K562 (cell line): ENCODE data around the gene KIRREL1. TPM values are rescaled to one million over a fixed set of nuclear protein-coding genes. Genes with fewer than 3 reads are reported as not detected.

Source experiments
- ATAC-seq: fragments of 200-7000 bp; cut with Tn5 transposase; 3 replicates; pipeline ENCODE4 v1.9.1; 2020; ENCODE audit warnings: moderate library complexity
- BruUV-seq: library from RNA; stranded (reverse); fragments of 400-500 nt; replicated peaks from 2 replicates; lab custom pipeline; 2021; lab: Mats Ljungman, UMichigan
- CTCF ChIA-PET: fragments of 300-600 bp; formaldehyde crosslinking; extraction: SDS; loops from one replicate; lab custom pipeline; 2021; ENCODE audit warnings: low intra/inter-chr PET ratio; lab: Yijun Ruan, JAX
- POLR2A ChIA-PET: fragments of 300-600, 350-650 bp; sonication (Branson Sonifier 250); formaldehyde crosslinking; extraction: SDS; loops from one replicate; lab custom pipeline; 2021; ENCODE audit warnings: antibody characterized with exemption, inconsistent platforms; lab: Yijun Ruan, JAX
- DNase-seq, 4 experiments: peaks; one replicate each; pipeline versions ENCODE4 v3.0.0 to v3.0.0-alpha.2; 2011 to 2018; ENCODE audit warnings: low spot score in 3 of 4, mixed read lengths in 3 of 4; ENCODE audit errors: extremely low read depth in 1 of 4
- FAIRE-seq: peaks from 2 replicates; lab custom pipeline; 2011; peaks lifted over from hg19 to GRCh38; lab: Jason Lieb, UNC
- H2AFZ ChIP-seq: 2 replicates; pipeline ENCODE4 v1.6.0; 2011; ENCODE audit warnings: low read depth, low read length, control low read depth, inconsistent platforms
- H3K27ac ChIP-seq: fragments of 200-600 bp; 3 replicates; pipeline ENCODE4 v1.8.0; 2011; ENCODE audit warnings: low read depth, mild to moderate bottlenecking, control low read depth, inconsistent platforms, low read length, moderate library complexity, mixed read lengths; ENCODE audit errors: extremely low read depth
- H3K27me3 ChIP-seq, 2 experiments: fragments of 300-600 bp in 1 of 2; 2 replicates in 1 of 2; 3 replicates in 1 of 2; pipeline versions ENCODE4 v1.6.0 to v1.8.0; 2011; ENCODE audit warnings: inconsistent platforms in 2 of 2, low read length in 2 of 2, mild to moderate bottlenecking in 1 of 2, mixed read lengths in 1 of 2, moderate library complexity in 1 of 2; ENCODE audit not compliant: control insufficient read depth in 2 of 2, insufficient read depth in 2 of 2
- H3K36me3 ChIP-seq: fragments of 300-600 bp; 3 replicates; pipeline ENCODE4 v1.8.0; 2011; ENCODE audit warnings: mild to moderate bottlenecking, low read length, inconsistent platforms; ENCODE audit not compliant: control insufficient read depth, insufficient read depth
- H3K4me1 ChIP-seq, 2 experiments: fragments of 200-600 bp in 1 of 2; replicated peaks in 1 of 2; 2 replicates in 1 of 2; 3 replicates in 1 of 2; pipeline versions ENCODE4 v1.5.1 to v1.8.0; 2011; ENCODE audit warnings: inconsistent platforms in 2 of 2, low read length in 2 of 2, mild to moderate bottlenecking in 1 of 2, mixed read lengths in 1 of 2, moderate library complexity in 1 of 2; ENCODE audit not compliant: control insufficient read depth in 2 of 2, insufficient read depth in 2 of 2
- H3K4me2 ChIP-seq: 2 replicates; pipeline ENCODE4 v1.6.1; 2011; ENCODE audit warnings: low read length, control low read depth, inconsistent platforms, mixed read lengths; ENCODE audit not compliant: insufficient read depth
- H3K4me3 ChIP-seq: fragments of 200-600 bp; sonication (generic), shearing (Covaris generic); 2 replicates; pipeline ENCODE4 v1.5.1; 2016; ENCODE audit warnings: control low read depth, inconsistent platforms
- H3K79me2 ChIP-seq: fragments of 200-600 bp; 3 replicates; pipeline ENCODE4 v1.8.0; 2011; ENCODE audit warnings: low read length, inconsistent platforms; ENCODE audit not compliant: control insufficient read depth, insufficient read depth
- H3K9ac ChIP-seq, 2 experiments: 2 replicates each; pipeline versions ENCODE4 v1.6.0 to v1.6.1; 2011; ENCODE audit warnings: low read depth in 2 of 2, low read length in 2 of 2, control low read depth in 1 of 2, inconsistent platforms in 1 of 2, mild to moderate bottlenecking in 1 of 2, mixed read lengths in 1 of 2; ENCODE audit not compliant: insufficient read depth in 1 of 2
- H3K9me1 ChIP-seq: one replicate; pipeline ENCODE4 v1.6.0; 2011; ENCODE audit warnings: inconsistent platforms, mild to moderate bottlenecking, low read length, moderate library complexity; ENCODE audit not compliant: control insufficient read depth, insufficient read depth
- H3K9me3 ChIP-seq: replicated peaks from 2 replicates; pipeline ENCODE4 v1.5.1; 2011; ENCODE audit warnings: low read depth, low read length, inconsistent platforms; ENCODE audit not compliant: control insufficient read depth, insufficient read depth
- H4K20me1 ChIP-seq: replicated peaks from 2 replicates; pipeline ENCODE4 v1.6.1; 2011; ENCODE audit warnings: low read length, inconsistent platforms, mixed read lengths; ENCODE audit not compliant: control insufficient read depth, insufficient read depth
- GABPB1 ChIP-seq: sonication (generic); formaldehyde crosslinking; IDR thresholded peaks from 2 replicates; pipeline ENCODE4 v1.8.0; 2022; ENCODE audit warnings: mild to moderate bottlenecking, missing genetic modification reagents
- RAD51 ChIP-seq: fragments of 450-650 bp; IDR thresholded peaks from 2 replicates; pipeline ENCODE4 v1.7.1; 2016; ENCODE audit warnings: low read depth, mild to moderate bottlenecking, borderline replicate concordance
- TSHZ1 ChIP-seq: fragments of 250-450 bp; sonication (Bioruptor Pico); IDR thresholded peaks from 2 replicates; pipeline ENCODE4 v1.4.0; 2020; ENCODE audit warnings: mild to moderate bottlenecking, moderate library complexity
- USF2 ChIP-seq: sonication (generic); formaldehyde crosslinking; IDR thresholded peaks from 2 replicates; pipeline ENCODE4 v1.5.0; 2020; ENCODE audit warnings: missing genetic modification reagents
- WGBS: fragments of 100-300 bp; shearing (Covaris generic); methylation state at CpG from one replicate; pipeline ENCODE4 v1.1.6; 2016; ENCODE audit warnings: low coverage, mixed read lengths; ENCODE audit not compliant: insufficient coverage; ENCODE audit errors: missing lambda C conversion rate; 5-methylcytosine and 5-hydroxymethylcytosine counted together
- in situ Hi-C: fragments of 300-500 bp; cut with MboI; formaldehyde crosslinking; loops from 4 replicates; pipeline ENCODE4 v1.15.0; 2018; ENCODE audit warnings: inconsistent platforms, mixed read lengths
- intact Hi-C: fragments of 100-400 bp; cut with micrococcal nuclease; formaldehyde crosslinking; loops from 2 replicates; pipeline ENCODE4 v1.14.2; 2022
- polyA plus RNA-seq, 8 experiments: library from polyadenylated mRNA; depleted of rRNA in 4 of 8; stranded (reverse) in 5 of 8; unstranded in 3 of 8; fragments of >200 nt; fragmentation: Nextera tagmentation in 2 of 8; fragmentation: Illumina TruSeq in 1 of 8; extraction: Ambion mirVana in 2 of 8; extraction: Trizol in 1 of 8; gene quantifications; 2 replicates each; pipeline versions ENCODE4 v1.2.1 to v1.2.3, GENCODE V29; 2011 to 2014; ENCODE audit warnings: inconsistent platforms in 1 of 8, missing spikeins in 1 of 8
- total RNA-seq, 7 experiments: library from RNA; depleted of rRNA in 6 of 7; stranded (reverse); fragments of >200 nt in 6 of 7; fragmentation: Illumina TruSeq in 2 of 7; extraction: Trizol in 2 of 7; gene quantifications; 2 replicates each; pipeline versions ENCODE4 v1.2.1 to v1.2.3, GENCODE V29; 2011 to 2021; ENCODE audit warnings: low replicate concordance in 1 of 7
- TF ChIP-seq, protein P1 (sequence below): fragments of 200-800 bp; sonication (Bioruptor generic); IDR thresholded peaks from 2 replicates; pipeline ENCODE4 v1.6.1; 2017; ENCODE audit warnings: missing genetic modification characterization, missing compliant biosample characterization
- TF ChIP-seq, protein P2 (sequence below): fragments of 450-650 bp; formaldehyde crosslinking; IDR thresholded peaks from 2 replicates; pipeline ENCODE4 v1.4.0; 2020; ENCODE audit warnings: mild to moderate bottlenecking, mixed read lengths

The KIRREL1 gene
- total and polyA plus RNA-seq, 9 of the 15 experiments (the other 6 are each of a cell fraction or from before 2014, with no cell fraction given): under 0.01 to 0.22 (median 0.03) TPM; not detected in 3

DNA sequence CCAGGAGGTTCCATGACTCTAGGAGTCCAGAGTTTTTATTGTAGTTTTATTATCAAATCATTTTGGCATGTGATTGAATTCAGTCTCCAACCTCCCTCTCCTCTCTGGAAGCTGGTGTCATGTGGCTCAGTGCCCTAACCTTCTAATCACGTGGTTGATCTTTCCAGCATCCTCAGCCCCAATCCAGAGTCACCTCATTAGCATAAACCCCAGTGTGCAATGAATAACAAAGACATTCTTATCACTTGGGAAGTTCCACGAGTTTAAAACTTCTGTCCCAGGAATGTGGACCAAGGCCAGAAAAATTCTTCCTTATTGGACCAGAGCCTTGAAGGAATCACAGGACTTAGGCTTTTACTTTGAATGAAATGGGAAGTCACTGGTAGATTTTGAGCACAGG lies 52.2 kb downstream of the KIRREL1 start:
- ChIA-PET POLR2A (interaction anchor here (0.7 to 1.0 kb wide), 2 partner anchors 13 to 33 kb away, joined by 3 read pairs; no protein-coding TSS in a partner anchor), CTCF (no interaction called here)
- H3K9me3 ChIP-seq: no peaks in the 10 kb centered on the region
- TF ChIP-seq GABPB1 (no peak), USF2 (CRISPR knock-in tag) (0 out of 2 replicates have a peak, but pooled peaks have one; percentile 19), TSHZ1 (CRISPR knock-in tag) (no peak), RAD51 (0 out of 2 replicates have a peak, but pooled peaks have one; percentile 28)
- TF ChIP-seq, protein P1, sequence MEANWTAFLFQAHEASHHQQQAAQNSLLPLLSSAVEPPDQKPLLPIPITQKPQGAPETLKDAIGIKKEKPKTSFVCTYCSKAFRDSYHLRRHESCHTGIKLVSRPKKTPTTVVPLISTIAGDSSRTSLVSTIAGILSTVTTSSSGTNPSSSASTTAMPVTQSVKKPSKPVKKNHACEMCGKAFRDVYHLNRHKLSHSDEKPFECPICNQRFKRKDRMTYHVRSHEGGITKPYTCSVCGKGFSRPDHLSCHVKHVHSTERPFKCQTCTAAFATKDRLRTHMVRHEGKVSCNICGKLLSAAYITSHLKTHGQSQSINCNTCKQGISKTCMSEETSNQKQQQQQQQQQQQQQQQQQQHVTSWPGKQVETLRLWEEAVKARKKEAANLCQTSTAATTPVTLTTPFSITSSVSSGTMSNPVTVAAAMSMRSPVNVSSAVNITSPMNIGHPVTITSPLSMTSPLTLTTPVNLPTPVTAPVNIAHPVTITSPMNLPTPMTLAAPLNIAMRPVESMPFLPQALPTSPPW: no peak
- TF ChIP-seq, protein P2, sequence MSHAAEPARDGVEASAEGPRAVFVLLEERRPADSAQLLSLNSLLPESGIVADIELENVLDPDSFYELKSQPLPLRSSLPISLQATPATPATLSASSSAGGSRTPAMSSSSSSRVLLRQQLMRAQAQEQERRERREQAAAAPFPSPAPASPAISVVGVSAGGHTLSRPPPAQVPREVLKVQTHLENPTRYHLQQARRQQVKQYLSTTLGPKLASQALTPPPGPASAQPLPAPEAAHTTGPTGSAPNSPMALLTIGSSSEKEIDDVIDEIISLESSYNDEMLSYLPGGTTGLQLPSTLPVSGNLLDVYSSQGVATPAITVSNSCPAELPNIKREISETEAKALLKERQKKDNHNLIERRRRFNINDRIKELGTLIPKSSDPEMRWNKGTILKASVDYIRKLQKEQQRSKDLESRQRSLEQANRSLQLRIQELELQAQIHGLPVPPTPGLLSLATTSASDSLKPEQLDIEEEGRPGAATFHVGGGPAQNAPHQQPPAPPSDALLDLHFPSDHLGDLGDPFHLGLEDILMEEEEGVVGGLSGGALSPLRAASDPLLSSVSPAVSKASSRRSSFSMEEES (CRISPR knock-in tag): peak; percentile 89
- ATAC-seq: no peak
- in situ Hi-C loops (no loop called here), intact Hi-C loops (no loop called here)
- no peaks in the 10 kb centered on the region for H3K36me3 ChIP-seq
- peaks cover 3% of the 10 kb centered on the region in 2 experiments; a peak in 3 of 5 replicates for H3K4me1 ChIP-seq
- WGBS: 0% methylated on average over 2 of the region's 2 CpGs
- peaks cover 0 to 8% of the 10 kb centered on the region in 2 experiments; a peak in 1 of 5 replicates for H3K27me3 ChIP-seq
- no peak overlapping the region for H3K9ac ChIP-seq
- no peak overlapping the region for H3K4me3 ChIP-seq
- H2AFZ ChIP-seq: no peak overlapping the region
- no peaks in the 10 kb centered on the region for H3K79me2 ChIP-seq
- no peaks in the 10 kb centered on the region for H3K9me1 ChIP-seq
- no peak overlapping the region for H3K27ac ChIP-seq
- no TSS peak for BruUV-seq
- no peak for FAIRE-seq
- DNase-seq: no peak
- no peak overlapping the region for H3K4me2 ChIP-seq
- H4K20me1 ChIP-seq: no peaks in the 10 kb centered on the region; the same call in 1 of the 2 replicates
